HG03432 (cell line): ENCODE results near the gene CA11.

Experiments used
- ATAC-seq: cut with Tn5 transposase; IDR thresholded peaks from one replicate; pipeline ENCODE4 v1.9.1; 2021; ENCODE audit warnings: mild to moderate bottlenecking, moderate library complexity; ENCODE audit not compliant: unreplicated experiment

CA11 gene

GRCh38 chr19:48629599-48630295, 16.2 kb downstream of the CA11 start:
- ATAC-seq, result no peak

DNA sequence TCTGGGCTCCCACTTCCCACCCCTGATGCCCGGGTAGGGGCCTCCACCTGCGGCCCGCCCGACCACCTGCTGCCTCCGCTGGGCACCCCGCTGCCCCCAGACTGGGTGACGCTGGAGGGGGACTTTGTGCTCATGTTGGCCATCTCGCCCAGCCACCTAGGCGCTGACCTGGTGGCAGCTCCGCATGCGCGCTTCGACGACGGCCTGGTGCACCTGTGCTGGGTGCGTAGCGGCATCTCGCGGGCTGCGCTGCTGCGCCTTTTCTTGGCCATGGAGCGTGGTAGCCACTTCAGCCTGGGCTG, 16.7 kb downstream of the CA11 start:
- ATAC-seq, result no peak

- ATAC-seq, result no peak
These were observed 17.3 kb downstream of the CA11 start for GRCh38 chr19:48628486-48629296.

GRCh38 chr19:48627865-48628314, 18.1 kb downstream of the CA11 start:
- ATAC-seq, result no peak

DNA sequence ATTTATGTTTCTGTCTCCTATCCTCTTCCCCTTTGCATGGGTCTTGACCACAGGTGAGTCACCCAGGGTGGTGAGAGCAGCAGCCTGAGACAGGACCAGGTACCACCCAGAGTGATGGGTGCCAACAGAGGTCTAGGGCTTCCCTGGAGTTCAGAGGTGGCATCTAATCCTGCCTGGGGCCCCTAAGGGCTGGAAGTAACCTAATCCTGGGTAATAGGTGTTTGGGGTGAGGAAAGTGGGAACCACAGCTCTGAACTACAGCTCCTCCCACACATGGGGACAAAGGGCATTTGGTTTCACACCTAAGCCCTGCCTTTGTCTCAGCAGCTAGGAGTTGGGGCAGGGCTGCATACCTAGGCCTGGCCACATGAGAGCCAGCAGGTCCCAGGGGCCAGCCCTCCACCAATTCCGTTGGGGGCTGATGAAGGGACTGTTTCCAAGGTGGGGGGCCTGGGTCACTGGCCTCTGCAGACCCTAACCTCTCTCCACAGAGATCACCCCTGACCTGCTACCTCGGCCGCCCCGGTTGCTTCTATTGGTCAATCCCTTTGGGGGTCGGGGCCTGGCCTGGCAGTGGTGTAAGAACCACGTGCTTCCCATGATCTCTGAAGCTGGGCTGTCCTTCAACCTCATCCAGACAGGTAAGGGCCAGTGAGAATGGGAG, 18.7 kb downstream of the CA11 start:
- ATAC-seq, result no peak

DNA sequence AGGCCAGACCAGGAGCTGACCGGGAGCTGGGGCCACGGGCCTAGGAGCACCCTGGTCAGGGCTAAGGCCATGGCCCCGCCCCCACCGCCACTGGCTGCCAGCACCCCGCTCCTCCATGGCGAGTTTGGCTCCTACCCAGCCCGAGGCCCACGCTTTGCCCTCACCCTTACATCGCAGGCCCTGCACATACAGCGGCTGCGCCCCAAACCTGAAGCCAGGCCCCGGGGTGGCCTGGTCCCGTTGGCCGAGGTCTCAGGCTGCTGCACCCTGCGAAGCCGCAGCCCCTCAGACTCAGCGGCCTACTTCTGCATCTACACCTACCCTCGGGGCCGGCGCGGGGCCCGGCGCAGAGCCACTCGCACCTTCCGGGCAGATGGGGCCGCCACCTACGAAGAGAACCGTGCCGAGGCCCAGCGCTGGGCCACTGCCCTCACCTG, 20.1 kb downstream of the CA11 start:
- ATAC-seq, result no peak

GRCh38 chr19:48624791-48625723, 20.9 kb downstream of the CA11 start:
- no peak for ATAC-seq

- peak; percentile 67 for ATAC-seq
These were observed 21.9 kb downstream of the CA11 start for GRCh38 chr19:48624067-48624594.

DNA sequence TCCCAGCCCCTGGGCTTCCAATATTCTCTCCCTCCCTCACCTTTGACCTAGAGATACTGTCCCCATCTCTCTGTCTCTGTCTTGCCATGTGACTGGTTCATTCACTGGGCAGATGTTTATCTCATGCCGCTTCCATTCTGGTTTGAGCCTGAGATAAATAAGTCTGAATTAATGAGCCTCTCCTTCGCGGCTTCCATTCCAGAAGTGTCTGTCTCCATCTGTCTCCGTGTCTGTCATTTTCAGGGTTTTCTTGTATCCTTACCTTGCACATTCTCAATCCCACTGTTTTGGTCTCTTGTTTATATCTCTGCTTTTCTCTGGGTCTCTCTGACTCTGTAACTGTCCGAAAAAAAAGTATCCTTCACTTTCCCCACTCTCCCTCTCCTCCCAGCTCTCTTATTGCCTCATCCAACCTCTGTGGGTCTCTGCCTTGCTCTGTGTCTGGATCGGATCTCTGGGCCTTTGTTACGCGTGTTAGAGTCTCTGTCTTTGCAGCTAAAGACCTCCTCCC, 22.4 kb downstream of the CA11 start:
- ATAC-seq, result no peak

GRCh38 chr19:48619692-48620585, 26.0 kb downstream of the CA11 start:
- no peak for ATAC-seq

- ATAC-seq, result peak; percentile 78
These were observed 26.9 kb downstream of the CA11 start, which contains the start of the genes RPL18 and SPHK2 for GRCh38 chr19:48618916-48619691. Gene RPL18, minus strand, starts transcription at chr19:48619178. Its CDS starts 35 bp downstream, at chr19:48619143. Gene SPHK2, plus strand, starts transcription at chr19:48619506. Its CDS starts 1,009 bp downstream, at chr19:48620515.

- ATAC-seq, result no peak
These were observed 27.6 kb downstream of the CA11 start for GRCh38 chr19:48618278-48618915.

- no peak for ATAC-seq
These were observed 28.6 kb downstream of the CA11 start for GRCh38 chr19:48617146-48617937.

DNA sequence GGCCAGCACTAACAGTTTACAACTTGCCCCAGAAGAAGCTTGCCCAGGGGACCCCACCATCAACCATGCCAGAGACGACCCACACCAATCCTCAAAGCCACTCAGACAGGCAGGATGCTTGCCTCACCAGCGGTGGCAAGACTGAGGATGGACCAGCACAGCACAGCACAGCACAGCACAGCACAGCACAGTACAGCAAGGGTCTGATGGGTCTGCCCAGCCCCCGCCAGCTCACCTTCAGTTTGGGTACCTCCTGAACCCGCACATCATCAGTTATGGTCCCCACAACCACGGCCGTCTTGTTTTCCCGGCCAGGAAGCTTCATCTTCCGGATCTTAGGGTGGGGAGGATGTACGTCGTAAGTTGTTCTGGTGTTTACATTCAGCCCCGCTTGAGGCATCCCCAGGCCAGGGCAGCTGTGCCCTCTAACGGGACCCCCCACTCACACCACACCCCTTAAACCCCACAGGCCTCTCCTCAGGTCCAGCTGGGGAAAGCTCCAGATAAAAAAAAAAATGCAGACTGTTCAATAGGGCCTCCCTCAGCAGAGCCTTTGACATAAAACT, 29.4 kb downstream of the CA11 start:
- no peak for ATAC-seq

- ATAC-seq, result no peak
These were observed 29.9 kb downstream of the CA11 start for GRCh38 chr19:48616041-48616436.

DNA sequence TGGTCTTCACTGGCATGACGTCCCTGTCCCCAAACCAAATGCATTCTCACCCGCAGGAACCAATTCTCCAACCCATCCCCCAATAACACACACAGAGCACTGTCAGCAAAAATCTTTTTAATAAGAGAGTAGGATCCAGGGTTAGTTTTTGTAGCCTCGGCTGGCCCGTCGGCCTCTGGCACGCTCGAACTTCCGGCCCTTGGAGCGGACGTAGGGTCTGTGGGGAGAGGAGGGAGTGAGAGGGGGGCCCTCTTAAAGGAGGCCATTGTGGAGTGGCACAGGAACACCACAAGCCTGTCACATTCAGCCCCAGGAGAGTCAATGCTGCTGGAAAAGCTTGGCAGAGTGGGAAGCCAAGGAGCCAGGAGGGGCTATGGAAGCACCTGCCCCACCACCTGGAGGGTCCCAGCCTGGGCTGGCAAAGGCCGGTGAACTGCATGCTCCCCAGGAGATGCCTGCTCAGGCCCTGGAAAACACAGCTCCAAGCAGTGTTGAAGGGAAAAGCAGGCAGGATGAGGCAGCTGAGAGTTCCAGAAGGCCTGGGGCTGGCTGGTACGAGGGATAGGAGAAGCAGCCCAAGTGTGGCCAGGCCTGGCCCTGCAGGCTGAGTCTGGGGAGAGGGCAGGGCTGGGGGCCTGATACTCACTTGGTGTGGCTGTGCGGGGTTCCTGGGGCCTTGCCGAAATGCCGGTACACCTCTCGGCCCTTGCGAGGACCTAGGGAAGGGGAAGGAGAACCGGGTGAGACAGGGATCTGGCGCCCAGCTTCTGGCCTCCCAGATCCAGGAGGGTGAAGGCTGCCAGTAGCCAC, 30.6 kb downstream of the CA11 start:
- no peak for ATAC-seq
